CD4-positive, alpha-beta T cell treated with Interleukin-4 for 4 hours (primary cell): ENCODE results near the gene SVIL.
"Not testable (repeated sequence)": the region's sequence is repeated elsewhere in the genome, so short reads cannot be mapped to it uniquely, and the experiment has no call there.

Experiments
- DNase-seq: peaks from one replicate; pipeline ENCODE4 v3.0.0-alpha.2; 2020

The SVIL gene

GRCh38 chr10:29535012-29535777 lies 99.6 kb downstream of the SVIL start:
- DNase-seq, result no peak

- DNase-seq, result no peak
Measured at GRCh38 chr10:29534590-29534989, 100.2 kb downstream of the SVIL start.

- DNase-seq, result no peak
Measured at GRCh38 chr10:29533696-29534285, 101.0 kb downstream of the SVIL start.

GRCh38 chr10:29533046-29533445 lies 101.7 kb downstream of the SVIL start:
- no peak for DNase-seq

- no peak for DNase-seq
Measured at GRCh38 chr10:29532256-29532878, 102.4 kb downstream of the SVIL start.

GRCh38 chr10:29530112-29530976 lies 104.4 kb downstream of the SVIL start:
- DNase-seq, result no peak

GRCh38 chr10:29529146-29529545 lies 105.6 kb downstream of the SVIL start:
- no peak for DNase-seq

- no peak for DNase-seq
Measured at GRCh38 chr10:29525762-29526161, 109.0 kb downstream of the SVIL start.

GRCh38 chr10:29524720-29525119 lies 110.1 kb downstream of the SVIL start:
- DNase-seq, result no peak

GRCh38 chr10:29524294-29524693 lies 110.5 kb downstream of the SVIL start:
- no peak for DNase-seq

- no peak for DNase-seq
Measured at GRCh38 chr10:29522918-29523317, 111.9 kb downstream of the SVIL start.

GRCh38 chr10:29522061-29522855 lies 112.5 kb downstream of the SVIL start:
- no peak for DNase-seq

- no peak for DNase-seq
Measured at GRCh38 chr10:29519659-29520058, 115.1 kb downstream of the SVIL start.

GRCh38 chr10:29517352-29517923 lies 117.3 kb downstream of the SVIL start:
- DNase-seq, result no peak

GRCh38 chr10:29516309-29516932 lies 118.3 kb downstream of the SVIL start:
- DNase-seq, result not testable (repeated sequence)

GRCh38 chr10:29515879-29516278 lies 118.9 kb downstream of the SVIL start:
- not testable (repeated sequence) for DNase-seq

- DNase-seq, result not testable (repeated sequence)
Measured at GRCh38 chr10:29515104-29515503, 119.7 kb downstream of the SVIL start.

- no peak for DNase-seq
Measured at GRCh38 chr10:29514306-29514705, 120.5 kb downstream of the SVIL start.

- DNase-seq, result no peak
Measured at GRCh38 chr10:29512425-29512974, 122.3 kb downstream of the SVIL start.

GRCh38 chr10:29511806-29512205 lies 123.0 kb downstream of the SVIL start:
- DNase-seq, result not testable (repeated sequence)
